T-helper 1 cell treated with Interleukin-12 subunit alpha and Interleukin-12 subunit beta and Interleukin-4 antibody, amounts not matched to agents 30 ng/mL and 1 ng/mL, for 36 hours (primary cell): ENCODE results near the gene UBAP2. TPM values are rescaled to one million over a fixed set of nuclear protein-coding genes. Genes with fewer than 3 reads are reported as not detected.

Experiments used
- intact Hi-C: fragments of 100-400 bp; cut with micrococcal nuclease; formaldehyde crosslinking; loops from one replicate; pipeline ENCODE4 v1.15.1; 2024
- total RNA-seq: library from RNA; stranded (reverse); gene quantifications from 2 replicates; pipeline ENCODE4 v1.2.3, GENCODE V29; 2022

The UBAP2 gene
- total RNA-seq, 1 donor from 2014 or later, result 48.5 TPM

DNA sequence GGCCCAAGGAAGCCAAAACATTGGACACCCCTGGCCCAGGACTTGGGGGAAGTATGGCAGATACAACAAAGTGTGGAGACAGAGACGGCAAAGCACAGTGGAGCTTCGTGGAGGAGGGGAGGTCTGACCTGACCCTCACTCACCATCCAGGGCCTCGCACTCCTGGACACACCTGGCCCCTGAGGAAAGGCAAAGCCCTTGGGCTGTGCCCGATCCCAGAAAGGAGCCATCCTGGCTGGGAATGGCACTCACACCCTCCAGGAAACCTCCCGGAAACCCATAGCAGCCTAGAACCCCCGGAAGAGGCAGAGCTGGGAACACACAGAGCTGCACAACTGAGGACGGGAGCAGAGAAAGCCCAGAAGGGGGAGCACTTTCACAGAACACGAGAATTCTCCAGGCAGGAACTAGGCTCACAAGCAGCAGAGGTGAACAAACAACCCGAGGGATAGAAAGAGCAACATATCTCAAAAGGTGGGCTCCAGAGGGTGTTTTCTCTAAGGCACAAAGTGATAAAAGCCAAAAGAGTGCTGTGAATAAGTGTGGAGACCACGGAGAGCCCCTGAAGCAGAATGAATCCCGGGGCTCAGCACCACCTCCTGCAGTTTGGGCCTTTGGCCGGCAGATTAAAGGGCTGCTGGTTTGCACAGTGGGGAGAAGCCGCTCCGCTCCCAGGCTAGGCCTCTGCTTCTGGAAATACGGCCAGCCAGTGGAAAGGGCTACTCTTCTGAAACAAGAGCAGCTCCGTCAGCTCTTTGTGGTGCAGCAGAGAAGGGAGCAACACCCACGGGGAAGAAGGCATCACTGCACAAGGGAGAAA, 123.5 kb downstream of the UBAP2 start:
- intact Hi-C loops, result loop anchor here (1.0 kb wide), 1 partner anchor 149 kb away; no protein-coding TSS in a partner anchor

DNA sequence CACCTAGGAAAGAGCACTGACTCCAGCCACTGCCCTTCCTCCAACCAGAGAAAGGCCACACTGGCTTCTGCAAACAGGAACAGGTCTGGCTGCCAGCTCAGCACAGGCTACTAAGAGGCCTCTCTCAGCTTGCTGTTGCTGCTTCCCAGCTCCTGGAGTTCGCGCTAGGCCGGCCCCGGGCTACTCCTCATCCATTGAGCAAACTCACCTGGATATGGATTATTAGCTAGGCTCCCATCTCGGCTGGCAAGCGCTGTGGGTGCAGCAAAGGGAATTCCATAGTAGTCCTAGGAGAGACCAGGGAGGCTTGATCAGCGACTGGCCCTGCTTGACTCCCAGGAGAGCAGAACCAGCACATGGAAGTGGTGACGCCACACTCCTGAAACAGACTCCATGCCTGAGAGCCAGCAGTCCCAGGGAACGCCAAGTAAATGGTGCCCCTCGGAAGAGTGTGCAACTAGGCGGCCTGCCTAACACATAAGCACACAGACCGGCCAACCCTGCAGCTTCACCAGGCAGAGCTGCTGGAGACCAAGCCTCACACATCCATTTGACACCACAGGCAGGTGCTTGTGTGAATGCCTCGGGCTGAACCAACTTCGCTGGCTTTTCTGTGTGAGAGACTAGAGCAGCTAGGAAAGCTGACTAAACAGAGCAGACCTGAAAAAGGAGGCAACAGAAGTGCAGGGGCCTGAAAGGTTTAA, 124.5 kb downstream of the UBAP2 start:
- intact Hi-C loops, result no loop called here

DNA sequence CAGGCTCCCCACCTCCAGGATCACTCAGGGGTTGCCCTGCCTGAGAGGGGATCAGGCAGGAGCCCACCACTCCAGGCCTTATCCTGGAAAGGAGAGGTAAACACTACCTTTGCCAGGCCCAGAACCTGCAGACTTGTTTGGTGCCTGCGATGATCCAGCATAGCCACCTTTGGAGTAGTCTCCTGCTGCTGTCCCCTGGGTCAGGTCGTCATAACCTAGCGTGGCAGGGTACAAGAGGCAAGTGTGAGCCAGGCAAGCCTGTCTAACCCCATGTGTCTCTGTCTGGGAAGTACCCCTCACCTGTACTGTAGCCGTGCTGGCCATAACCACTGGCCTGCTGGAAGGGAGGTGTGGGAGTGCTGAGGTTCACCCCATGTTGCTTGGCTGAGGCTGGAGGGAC, 125.6 kb downstream of the UBAP2 start:
- intact Hi-C loops, result no loop called here

DNA sequence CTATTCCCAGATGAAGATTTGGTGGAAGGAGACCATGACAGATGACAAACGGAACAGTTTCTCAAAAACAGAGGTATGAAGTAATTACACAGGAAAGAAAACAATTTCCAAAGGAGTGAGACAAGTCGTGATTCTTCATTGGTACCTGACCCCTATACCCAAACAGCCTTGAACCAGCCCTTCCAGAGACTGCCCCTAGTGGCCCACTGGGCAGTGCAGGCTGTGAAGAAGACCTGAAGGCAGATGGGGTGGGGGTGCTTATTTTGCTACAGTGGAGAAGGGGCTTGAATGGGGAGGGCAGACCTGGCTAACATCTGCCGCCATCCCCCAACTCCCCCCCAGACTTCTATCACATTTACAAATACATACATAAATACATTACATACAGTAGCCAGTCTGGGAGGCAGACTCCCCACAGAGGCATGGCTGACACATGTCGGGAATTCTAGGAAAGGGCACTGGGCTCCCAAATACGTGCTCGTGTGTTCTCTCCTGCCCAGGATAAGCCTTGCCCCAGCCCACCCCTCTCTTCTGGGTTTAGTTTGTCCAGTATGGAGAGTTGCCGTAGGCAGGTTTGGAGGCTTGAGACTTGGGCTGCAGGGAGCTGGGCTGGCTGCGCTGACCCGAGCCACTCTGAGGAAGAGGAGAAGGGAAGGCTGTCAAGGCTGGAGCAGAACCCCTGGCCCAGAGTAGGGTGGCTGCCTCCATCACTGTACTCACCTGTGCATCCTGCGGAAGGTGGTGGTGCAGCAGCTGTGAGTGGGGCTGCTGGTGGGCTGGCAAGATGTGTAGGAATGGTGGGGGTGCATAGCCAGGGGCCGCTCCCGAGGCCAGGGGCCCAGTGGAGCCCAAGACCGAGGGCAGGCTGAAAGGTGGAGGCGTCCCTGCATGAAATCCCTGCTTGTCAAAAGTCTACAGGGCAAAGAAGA, 126.5 kb downstream of the UBAP2 start:
- intact Hi-C loops, result loop anchor here (1.0 kb wide), 1 partner anchor 109 kb away; no protein-coding TSS in a partner anchor

DNA sequence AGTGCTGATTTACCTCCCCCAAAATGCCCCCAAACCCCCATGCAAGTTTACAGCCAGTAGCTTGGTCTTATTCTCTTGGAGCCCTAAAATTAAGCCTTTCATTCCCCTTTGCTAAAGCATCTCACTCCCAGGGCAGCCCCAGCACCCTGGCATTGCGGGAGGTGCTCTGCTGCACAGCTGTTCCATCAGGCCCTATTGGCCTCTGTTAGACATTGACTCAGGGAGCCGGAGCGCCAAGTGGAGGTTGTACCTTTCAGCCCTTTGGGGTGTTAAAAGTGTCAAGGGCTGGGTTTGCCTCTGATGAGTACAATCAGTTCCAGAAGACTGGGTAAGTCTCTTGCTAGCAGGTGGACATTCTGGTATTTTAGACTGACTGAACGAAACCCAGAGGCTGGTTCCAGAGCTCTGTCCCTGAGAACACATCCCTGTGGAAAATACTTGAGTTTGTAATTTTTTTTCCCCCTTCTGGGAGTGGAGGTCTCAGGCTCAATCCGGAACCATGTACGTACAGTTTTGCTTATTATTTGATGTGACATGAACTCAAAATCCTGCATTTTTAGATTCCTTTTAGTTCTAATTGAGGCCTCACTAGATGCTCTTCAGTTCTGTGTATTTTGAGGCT, 129.3 kb downstream of the UBAP2 start:
- intact Hi-C loops, result no loop called here

DNA sequence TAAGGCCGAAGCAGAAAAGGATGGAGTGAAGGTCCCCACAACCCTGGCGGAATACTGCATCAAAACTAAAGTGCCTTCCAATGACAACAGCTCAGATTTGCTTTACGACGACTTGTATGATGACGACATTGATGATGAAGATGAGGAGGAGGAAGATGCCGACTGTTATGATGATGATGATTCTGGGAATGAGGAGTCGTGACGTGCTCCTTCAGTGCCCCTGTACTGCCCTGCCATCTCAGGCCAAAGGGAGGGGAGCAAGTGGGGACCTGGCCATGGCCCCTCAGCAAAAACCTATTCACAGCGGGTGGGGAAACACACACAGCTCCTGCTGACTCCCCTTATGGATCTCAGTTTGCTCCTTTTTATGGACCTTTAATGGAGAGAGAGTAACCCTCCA, 131.7 kb downstream of the UBAP2 start:
- intact Hi-C loops, result no loop called here

DNA sequence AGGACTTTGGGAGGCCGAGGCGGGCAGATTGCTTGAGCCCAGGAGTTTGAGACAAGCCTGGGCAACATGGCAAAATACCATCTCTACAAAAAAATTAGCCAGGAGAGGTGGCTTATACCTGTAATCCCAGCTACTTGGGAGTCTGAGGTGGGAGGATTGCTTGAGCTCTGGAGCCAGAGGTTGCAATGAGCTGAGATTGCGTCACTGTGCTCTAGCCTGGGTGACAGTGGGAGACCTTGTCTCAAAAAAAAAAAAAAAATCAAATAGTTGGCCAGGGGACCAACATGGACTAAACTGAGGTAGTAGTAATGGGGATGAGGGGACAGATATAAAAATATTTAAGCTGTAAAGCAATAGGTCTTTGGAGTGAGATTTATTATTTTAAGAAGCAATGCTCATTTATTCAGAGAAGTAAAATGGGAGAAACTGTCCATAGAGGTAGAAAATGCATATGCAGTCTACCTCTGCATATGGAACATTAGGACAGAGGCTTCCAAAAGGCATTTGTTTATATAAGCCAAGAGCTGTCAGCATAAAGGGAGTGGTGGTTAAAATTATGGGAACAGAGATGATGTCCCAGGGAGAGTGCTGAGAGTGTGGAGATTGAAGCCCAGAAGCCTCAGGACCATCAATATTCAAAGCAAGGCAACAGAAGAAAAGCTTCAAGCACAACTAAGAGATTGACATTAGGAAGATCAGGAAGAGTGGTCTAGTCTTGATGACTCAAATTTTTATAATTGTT, 133.6 kb downstream of the UBAP2 start:
- intact Hi-C loops, result no loop called here

DNA sequence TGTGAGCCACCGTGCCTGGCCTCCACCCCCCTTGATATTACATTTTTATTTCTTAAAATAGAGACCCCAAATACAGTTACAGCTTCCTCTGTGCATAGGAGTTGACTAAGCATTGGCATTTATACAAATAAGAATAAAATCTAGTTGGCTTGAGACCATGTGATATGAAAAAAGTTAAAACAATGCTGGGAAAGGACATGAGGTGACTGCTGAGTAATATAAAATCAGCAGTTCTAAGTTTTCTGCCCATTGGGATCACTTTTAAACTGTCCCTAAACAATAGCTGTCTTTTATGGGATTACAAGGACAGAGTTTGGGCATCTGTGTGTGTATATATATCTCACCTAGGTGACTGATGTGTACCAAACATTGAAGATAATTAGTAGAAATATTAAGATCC, 135.1 kb downstream of the UBAP2 start:
- intact Hi-C loops, result no loop called here

DNA sequence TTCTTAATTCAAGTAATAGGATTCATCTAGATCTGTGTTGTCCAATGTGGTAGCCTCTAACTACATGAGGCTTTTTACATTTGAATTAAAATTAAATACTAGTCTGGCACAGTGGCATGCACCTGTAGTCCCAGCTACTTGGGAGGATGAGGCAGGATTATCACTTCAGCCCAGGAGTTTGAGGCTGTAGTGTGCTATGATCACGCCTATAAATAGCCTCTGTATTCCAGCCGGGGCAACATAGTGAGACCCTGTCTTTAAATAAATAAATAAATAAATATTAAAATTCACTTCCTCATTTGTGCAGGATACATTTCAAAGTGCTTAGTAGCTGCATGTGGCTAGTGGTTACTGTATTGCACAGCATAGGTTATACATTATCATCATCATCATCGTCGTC, 139.9 kb downstream of the UBAP2 start:
- intact Hi-C loops, result no loop called here

DNA sequence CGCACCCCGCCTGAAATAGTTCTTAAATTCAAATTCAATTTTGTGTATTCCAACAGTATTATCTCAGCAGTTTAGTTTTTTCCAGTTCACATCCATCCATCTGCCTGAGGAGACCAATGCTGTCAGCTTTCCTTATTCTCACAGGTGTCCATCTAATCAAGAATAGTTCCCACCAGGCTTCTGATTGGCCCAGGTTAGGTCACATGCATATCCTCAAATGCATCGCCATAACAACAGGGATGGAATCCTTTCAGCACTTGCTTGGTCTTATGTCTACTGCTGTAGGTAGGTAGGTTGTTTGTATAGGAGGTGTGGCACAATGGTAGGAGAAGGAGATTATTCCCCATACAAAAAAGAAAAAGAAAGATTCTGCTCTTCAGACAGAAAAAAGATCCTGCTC, 140.6 kb downstream of the UBAP2 start:
- intact Hi-C loops, result no loop called here

DNA sequence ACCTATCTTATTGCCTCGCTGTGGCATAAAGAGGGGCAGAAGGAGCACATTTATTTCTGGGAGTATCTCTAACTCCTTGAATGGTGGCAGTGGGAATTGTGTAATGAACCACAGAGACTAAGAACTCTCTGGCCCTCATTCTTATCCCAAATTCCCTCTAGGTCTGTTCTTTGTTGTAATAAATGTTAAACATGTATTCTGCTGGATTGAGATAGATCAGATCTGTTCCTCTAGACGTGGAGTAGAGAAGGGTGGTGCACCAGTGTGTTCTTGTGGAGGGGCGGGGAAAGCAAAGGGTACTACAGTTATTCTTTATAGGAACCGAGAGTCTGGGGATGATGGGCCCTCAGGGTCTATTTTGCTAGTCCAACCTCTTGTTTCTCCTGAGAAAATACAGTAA, 141.3 kb downstream of the UBAP2 start:
- intact Hi-C loops, result no loop called here

DNA sequence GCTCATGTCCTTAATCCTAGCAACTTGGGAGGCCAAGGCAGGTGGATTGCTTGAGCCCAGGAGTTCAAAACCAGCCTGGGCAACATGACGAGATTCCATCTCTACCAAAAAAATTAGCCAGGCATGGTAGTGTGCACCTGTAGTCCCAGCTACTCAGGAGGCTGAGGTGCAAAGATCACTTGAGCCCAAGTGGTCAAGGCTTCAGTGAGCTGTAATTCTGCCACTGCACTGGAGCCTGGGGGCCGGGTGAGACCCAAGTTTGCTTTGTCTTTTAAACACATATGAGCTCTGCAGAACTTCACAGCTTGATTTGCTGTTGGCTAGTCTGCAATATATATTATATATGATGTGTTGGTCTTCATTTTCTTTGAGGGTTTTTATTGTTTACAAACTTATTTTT, 141.9 kb downstream of the UBAP2 start:
- intact Hi-C loops, result no loop called here

DNA sequence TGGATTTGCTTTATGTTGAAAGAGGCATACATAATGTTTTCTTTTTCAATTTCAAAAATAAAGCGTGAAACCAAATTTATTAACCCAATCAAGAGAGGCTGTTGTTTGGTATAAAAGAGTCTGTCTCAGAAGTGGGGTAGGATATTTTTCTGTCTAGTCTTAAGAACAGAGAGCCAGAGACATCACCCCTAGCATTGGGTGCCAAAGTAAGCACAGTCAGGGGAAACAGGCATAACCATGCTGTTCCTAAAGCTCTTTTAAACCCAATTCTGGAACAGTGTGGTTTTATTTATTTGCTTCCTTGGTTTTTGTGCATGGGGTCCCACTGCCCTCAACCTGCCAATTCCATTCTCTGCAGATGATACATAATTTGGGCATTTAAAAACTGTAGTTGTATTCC, 143.6 kb downstream of the UBAP2 start:
- intact Hi-C loops, result no loop called here

DNA sequence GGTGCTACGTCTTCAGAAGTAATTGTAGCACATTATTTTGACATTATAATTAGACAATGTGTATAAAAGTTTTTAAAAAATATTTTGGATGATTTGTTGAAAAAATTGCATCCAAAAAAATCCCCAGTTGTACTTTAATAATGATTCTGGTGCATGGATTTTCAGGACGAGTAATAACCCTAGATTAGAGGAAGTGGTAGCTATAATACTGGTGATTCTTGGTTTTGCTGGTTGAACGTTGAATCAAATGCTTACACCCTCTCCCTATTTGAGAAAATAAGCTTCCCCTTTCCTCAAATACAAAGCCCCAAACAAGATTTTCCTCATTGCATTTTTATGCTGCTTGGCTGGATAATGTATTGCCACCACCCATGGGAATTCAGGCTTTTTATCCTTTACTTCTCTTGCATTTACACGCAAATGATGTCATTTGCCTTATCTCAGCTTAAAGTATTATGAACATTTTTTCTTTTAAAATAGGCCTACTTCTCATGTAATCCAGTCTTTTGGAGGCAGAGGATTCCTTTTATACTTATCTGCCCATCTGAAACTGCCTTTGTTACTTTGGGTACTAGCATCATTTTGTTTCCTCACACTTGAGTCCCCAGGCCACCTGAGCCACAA, 145.4 kb downstream of the UBAP2 start:
- intact Hi-C loops, result no loop called here

DNA sequence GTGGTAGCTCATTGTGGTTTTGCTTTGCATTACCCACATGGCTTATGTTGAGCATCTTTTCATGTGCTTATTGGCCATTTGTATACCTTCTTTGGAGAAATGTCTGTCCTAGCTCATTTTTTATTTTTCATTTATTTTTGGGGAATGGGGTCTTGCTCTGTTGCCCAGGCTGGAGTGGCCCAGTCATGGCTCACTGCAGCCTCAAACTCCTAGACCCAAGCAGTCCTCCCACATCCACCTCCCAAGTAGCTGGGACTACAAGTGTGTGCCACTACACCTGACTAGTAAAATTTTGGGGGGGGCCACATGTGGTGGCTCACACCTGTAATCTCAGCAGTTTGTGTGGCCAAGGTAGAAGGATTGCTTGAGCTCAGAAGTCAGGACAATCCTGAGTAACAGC, 154.4 kb downstream of the UBAP2 start:
- intact Hi-C loops, result no loop called here

DNA sequence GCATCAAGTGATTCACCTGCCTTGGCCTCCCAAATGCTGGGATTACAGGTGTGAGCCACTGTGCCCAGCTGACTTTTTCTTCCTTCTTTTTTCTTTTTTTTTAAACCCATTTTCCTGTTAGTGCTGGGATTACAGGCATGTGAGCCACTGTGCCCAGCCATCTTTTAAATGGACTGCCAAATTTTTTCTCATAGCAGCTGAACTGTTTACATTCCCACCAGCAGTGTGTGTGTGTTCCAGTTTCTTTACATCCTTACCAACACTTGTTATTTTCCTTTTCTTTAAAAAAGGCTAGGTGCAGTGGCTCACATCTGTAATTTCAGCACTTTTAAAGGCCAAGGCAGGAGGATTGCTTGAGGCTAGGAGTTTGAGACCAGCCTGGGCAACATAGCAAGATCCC, 154.8 kb downstream of the UBAP2 start:
- intact Hi-C loops, result no loop called here

DNA sequence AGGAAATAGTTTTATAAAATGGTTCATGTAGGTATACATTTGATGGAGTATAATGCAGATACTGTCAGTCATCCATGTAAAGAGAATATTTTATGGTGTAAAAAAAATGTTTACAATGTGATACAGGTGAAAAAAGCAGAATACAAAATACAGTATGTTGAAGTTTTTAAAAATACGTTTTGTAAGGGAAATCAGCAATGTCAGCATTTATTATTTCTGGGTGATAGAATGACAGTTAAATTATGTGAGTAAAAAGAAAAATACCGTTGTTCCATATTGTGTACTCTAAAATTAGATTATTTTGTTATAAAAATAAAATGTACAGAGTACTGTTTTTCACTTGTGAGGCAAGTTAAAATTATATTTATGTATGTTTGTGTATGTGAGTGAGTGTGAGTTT, 162.7 kb downstream of the UBAP2 start:
- intact Hi-C loops, result no loop called here

DNA sequence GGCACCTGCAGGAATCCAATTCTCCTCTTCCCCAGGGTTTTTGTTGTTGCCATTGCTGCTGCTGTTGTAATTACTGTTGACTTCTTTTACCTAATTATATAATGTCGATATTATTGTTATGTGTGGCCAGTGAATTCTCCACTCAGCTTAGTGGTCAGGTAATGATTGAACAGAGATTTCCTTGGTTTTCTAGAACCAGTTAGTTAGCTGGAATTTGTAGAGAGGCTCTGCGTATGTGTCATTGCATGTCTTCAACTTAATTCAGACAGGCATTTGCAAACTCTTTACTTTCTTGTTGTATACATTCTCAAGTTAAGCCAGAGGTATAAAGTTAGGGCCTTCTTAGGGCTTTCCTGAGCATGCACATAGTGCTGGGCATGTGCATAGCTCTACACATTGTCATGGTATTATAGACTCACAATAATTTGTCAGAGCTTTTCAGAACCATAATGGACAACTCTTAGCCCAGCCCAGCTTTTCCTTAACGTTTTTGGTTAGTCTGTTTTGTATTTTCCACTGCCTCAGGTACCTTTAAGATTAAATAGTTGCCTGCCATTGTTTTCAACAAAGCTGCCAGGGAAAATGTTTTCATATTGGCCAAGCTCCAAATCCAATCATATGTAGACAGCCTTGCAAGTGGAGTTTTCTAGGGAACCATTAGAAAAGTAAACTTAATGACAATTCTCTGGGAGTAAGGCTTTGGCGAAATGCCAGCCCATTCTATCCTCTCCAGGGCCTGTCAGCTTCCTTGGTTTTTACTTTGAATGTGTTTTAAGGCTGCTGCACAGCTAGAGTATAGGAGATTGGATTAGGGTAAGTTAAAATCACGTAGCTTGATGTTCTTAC, 163.6 kb downstream of the UBAP2 start:
- intact Hi-C loops, result no loop called here

DNA sequence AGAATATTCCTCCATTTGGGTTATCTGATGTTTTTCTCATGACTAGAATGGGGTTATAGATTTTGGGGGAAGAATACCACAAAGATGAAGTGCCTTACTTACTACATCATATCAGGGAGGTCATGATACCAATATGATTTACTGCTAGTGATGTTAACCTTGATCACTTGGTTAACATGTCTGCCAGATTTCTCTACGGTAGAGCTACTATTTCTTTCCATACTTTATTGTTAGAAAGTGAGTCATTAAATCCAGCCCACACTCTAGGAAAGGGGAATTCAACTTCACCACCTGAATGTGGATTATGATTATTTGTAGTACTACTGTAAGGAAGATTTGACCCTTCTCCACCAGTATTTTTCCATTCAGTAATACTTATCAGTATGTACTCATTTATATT, 167.1 kb downstream of the UBAP2 start:
- intact Hi-C loops, result no loop called here
